Spinal cord (tissue), 10 donors: Measurements from ENCODE around the gene TMEM238. TPM values are rescaled to one million over a fixed set of nuclear protein-coding genes. Genes with fewer than 3 reads are reported as not detected.
A peak's percentile ranks its signal among the peaks of the same experiment; 100 is the strongest.
"Not testable (repeated sequence)": the region's sequence is repeated elsewhere in the genome, so short reads cannot be mapped to it uniquely, and the experiment has no call there.

Experiments
- DNase-seq, 6 donors: peaks; one replicate each; pipeline versions ENCODE4 v3.0.0 to v3.0.0-alpha.2; 2013 to 2015; ENCODE audit warnings: low spot score in 6 of 6, low read depth in 4 of 6
- H3K27ac ChIP-seq: one replicate; pipeline ENCODE4 v1.5.1; 2013; ENCODE audit warnings: low read depth, low read length, control low read depth
- H3K27me3 ChIP-seq: one replicate; pipeline ENCODE4 v1.6.1; 2013; ENCODE audit warnings: low read length; ENCODE audit not compliant: control insufficient read depth, insufficient read depth
- H3K36me3 ChIP-seq: one replicate; pipeline ENCODE4 v1.6.1; 2013; ENCODE audit warnings: low read length; ENCODE audit not compliant: control insufficient read depth, insufficient read depth
- H3K4me1 ChIP-seq: one replicate; pipeline ENCODE4 v1.6.1; 2013; ENCODE audit warnings: low read length; ENCODE audit not compliant: control insufficient read depth, insufficient read depth
- H3K4me3 ChIP-seq: one replicate; pipeline ENCODE4 v1.5.1; 2013; ENCODE audit warnings: low read depth, low read length, control low read depth
- H3K9me3 ChIP-seq: one replicate; pipeline ENCODE4 v1.6.1; 2013; ENCODE audit warnings: low read length; ENCODE audit not compliant: control insufficient read depth, insufficient read depth
- WGBS: methylation state at CpG from one replicate; pipeline ENCODE4 v1.1.5; 2013; ENCODE audit warnings: missing lambda C conversion rate; ENCODE audit not compliant: insufficient coverage; 5-methylcytosine and 5-hydroxymethylcytosine counted together
- long read RNA-seq, 4 donors: transcript quantifications; one replicate each; lab custom pipeline, GENCODE V29; 2026
- polyA plus RNA-seq, 2 donors: library from polyadenylated mRNA; unstranded; fragments of 120-200 nt; gene quantifications; one replicate each; pipeline ENCODE4 v1.2.1, GENCODE V29; 2013; ENCODE audit not compliant: insufficient read length in 2 of 2
- total RNA-seq, 2 donors: library from RNA; depleted of rRNA in 1 of 2; stranded (reverse); fragments of 120-200 nt in 1 of 2; fragments of >200 nt in 1 of 2; gene quantifications; one replicate each; pipeline versions ENCODE4 v1.2.3 to v1.2.4, GENCODE V29; 2013 to 2014
- donor health status: healthy.

TMEM238 gene, protein sequence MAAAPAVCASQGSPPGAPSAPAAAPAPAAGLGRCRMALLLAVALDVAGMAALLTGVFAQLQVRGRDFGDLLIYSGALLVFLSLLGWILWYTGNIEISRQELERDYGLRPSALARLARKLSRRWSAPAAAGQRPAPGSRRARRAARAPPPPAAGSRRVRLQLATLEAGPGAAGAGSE
- total RNA-seq: under 1 TPM in 1 of 2 donors, not detected in 1; 0.55 TPM
- under 1 TPM; 0.69 to 0.86 TPM for polyA plus RNA-seq
- long read RNA-seq, donor 1, partial matches to known transcripts: 922 of 1,518 reads
- long read RNA-seq, donor 1, other reads (novel, unspliced or antisense): 593 of 1,518 reads
- long read RNA-seq, donor 2, partial matches to known transcripts: 0 of 1 reads
- long read RNA-seq, donor 2, other reads (novel, unspliced or antisense): 0 of 1 reads
- long read RNA-seq, donor 3, partial matches to known transcripts: 0 of 1 reads
- long read RNA-seq, donor 3, other reads (novel, unspliced or antisense): 0 of 1 reads
- long read RNA-seq, donor 4, transcript TMEM238-201 (2 exons, 1,000 nt): major isoform, 23 of 3,603 reads
- long read RNA-seq, donor 4, partial matches to known transcripts: 2,191 of 3,603 reads
- long read RNA-seq, donor 4, other reads (novel, unspliced or antisense): 1,389 of 3,603 reads

DNA sequence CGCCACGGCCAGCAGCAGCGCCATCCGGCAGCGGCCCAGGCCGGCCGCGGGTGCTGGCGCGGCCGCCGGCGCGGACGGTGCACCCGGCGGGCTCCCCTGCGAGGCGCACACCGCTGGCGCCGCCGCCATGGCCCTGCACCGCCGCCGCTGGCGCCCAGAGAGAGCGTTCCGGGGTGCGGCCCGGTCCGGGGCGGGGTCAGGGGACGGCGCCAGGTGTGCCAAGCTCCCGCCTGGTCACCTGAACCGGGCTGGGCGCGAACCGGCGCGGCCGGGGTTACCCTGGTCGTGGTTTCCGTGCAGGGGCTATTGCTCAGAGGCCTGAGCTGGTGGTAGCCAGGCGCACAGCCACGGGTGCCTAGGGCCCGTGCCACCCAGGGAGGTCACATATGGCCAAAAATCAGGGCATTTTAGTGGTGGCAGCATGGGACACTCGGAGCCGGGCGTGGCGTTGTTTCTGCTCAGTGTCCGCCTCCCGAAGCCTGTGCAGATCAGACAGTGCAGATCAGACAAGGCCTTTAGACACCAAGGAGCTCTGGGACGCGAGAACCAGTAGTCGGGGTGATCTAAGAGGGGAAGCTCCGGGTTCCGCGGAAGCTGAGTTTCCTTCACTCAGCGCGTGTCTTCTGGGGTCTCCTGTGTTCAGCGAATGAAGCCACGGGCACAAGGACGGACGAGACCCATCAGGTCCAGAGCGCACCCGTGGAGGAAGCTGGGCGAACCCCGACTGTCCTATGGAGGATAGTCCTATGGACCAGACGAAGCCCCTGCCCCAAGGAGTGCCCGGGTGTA lies at the start of gene TMEM238:
TSS of gene TMEM238 (minus strand) at position 162 of the 789 bp plus-strand sequence. CDS start at position 129, 33 bp downstream.
- WGBS: 18% methylated on average over 71 of the region's 72 CpGs
- Histone ChIP-seq H3K4me3 (peak within 1 kb of the TSS; percentile 96), H3K36me3 (peaks cover 30% of the 10 kb centered on the region), H3K27ac (peak within 1 kb of the TSS; percentile 94), H3K4me1 (peaks cover 51% of the 10 kb centered on the region), H3K9me3 (no peaks in the 10 kb centered on the region), H3K27me3 (no peaks in the 10 kb centered on the region)
- DNase-seq: peak in 2 of 6 donors; percentile 43 to 47

DNA sequence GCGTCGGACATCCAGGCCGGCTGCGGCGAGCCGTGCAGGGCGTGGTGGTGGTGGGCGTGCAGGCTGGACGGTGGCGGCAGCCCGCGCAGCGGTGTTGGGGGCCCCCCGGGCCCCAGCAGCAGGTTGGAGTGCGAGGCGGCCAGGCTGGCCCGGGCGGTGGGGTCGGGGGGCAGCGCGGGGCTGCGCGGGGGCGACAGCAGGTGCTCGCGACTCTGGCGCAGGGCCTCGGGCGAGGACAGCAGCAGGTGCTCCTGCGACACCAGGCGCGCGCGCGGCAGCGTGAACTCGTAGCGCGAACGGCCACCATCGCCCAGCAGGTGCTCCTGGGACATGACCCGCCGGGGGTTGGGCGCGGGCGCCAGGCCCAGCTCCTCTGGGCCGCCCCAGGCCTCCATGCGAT lies 49.2 kb upstream of the TMEM238 start:
- 19% methylated on average over 48 of the region's 48 CpGs for WGBS
- DNase-seq: no peak
- H3K4me1 ChIP-seq: peaks cover 20% of the 10 kb centered on the region
- H3K27ac ChIP-seq: no peak overlapping the region
- peaks cover 2% of the 10 kb centered on the region for H3K27me3 ChIP-seq
- peaks cover 66% of the 10 kb centered on the region for H3K36me3 ChIP-seq
- no peaks in the 10 kb centered on the region for H3K9me3 ChIP-seq
- no peak overlapping the region for H3K4me3 ChIP-seq

DNA sequence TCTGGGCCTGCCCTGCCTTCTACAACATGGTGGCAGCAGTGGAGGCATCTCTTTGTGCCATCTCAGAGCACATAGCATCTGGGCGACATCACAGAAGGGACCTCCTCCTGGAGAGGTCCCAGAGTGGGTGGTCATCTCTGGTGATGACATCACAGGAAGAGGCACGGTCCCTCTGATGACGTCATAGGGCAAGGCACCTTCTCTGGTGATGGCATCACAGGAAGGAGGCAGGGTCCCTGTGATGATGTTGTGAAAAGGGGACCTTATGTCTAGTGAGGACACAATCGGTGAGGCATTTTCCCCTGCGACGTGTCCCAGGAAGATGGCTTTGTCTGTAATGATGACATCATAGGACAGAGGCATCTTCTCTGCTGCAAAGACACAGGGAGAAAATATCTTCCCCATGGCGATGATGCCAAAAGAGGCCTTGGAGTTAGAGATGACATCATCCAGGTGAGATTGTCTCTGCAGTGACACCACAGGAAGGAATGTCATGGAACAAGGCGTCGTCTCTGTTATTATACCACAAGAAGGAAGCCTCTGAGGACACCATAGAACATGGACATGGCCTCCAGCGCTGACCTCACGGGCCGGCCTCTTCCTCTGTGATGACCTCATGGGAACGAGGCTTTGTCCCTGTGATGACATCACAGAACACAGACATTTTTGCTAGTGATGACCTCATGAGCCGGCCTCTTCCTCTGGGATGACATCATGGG lies 48.3 kb upstream of the TMEM238 start:
- H3K4me3 ChIP-seq: no peak overlapping the region
- H3K9me3 ChIP-seq: no peaks in the 10 kb centered on the region
- peaks cover 57% of the 10 kb centered on the region for H3K36me3 ChIP-seq
- peaks cover 21% of the 10 kb centered on the region for H3K4me1 ChIP-seq
- 89% methylated on average over 12 of the region's 14 CpGs for WGBS
- no peak overlapping the region for H3K27ac ChIP-seq
- DNase-seq: no peak
- H3K27me3 ChIP-seq: peaks cover 2% of the 10 kb centered on the region

GRCh38 chr19:55431183-55431582 lies 47.1 kb upstream of the TMEM238 start:
- DNase-seq: no peak
- H3K27me3 ChIP-seq: peaks cover 2% of the 10 kb centered on the region
- H3K9me3 ChIP-seq: no peaks in the 10 kb centered on the region
- peaks cover 25% of the 10 kb centered on the region for H3K4me1 ChIP-seq
- no peak overlapping the region for H3K27ac ChIP-seq
- peaks cover 49% of the 10 kb centered on the region for H3K36me3 ChIP-seq
- 89% methylated on average over 1 of the region's 1 CpG for WGBS
- H3K4me3 ChIP-seq: no peak overlapping the region

- Histone ChIP-seq H3K27ac (peak overlapping the region; percentile 91), H3K36me3 (peaks cover 13% of the 10 kb centered on the region)
Measured at GRCh38 chr19:55426042-55426441, 42.0 kb upstream of the TMEM238 start.

DNA sequence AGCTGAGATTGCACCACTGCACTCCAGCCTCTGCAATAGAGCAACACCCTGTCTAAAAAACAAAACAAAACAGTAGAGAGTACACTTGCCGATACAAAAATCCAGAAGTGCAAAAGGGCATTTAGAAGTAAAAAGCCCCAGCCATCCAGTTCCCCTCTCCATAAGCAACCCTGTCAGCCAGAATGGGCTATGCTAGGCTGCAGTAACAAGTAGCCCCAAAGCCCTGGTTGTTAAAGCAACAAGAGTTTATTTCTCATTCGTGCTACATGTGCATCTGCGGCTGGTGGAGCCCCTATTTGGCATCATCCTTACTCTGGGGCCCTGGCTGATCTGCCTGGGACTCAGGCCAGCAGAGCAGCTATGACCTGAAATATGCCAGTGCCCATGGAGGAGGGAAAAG lies 40.4 kb upstream of the TMEM238 start:
- H3K27ac ChIP-seq: no peak overlapping the region
- peaks cover 36% of the 10 kb centered on the region for H3K4me1 ChIP-seq
- H3K27me3 ChIP-seq: no peaks in the 10 kb centered on the region
- 70% methylated on average over 3 of the region's 3 CpGs for WGBS
- no peak overlapping the region for H3K4me3 ChIP-seq
- H3K36me3 ChIP-seq: peaks cover 3% of the 10 kb centered on the region
- no peak for DNase-seq
- H3K9me3 ChIP-seq: no peaks in the 10 kb centered on the region

More at GRCh38 chr19:55426042-55426441, 42.0 kb upstream of the TMEM238 start:
- WGBS: 14% methylated on average over 2 of the region's 2 CpGs
- no peaks in the 10 kb centered on the region for H3K27me3 ChIP-seq
- no peaks in the 10 kb centered on the region for H3K9me3 ChIP-seq
- H3K4me3 ChIP-seq: no peak overlapping the region
- peak in 2 of 6 donors; percentile 59 to 74 for DNase-seq
- peaks cover 42% of the 10 kb centered on the region for H3K4me1 ChIP-seq

- H3K9me3 ChIP-seq: no peaks in the 10 kb centered on the region
- DNase-seq: peak in 1 of 6 donors; percentile 90
- WGBS: 38% methylated on average over 8 of the region's 13 CpGs
- no peak overlapping the region for H3K27ac ChIP-seq
- no peak overlapping the region for H3K4me3 ChIP-seq
- no peaks in the 10 kb centered on the region for H3K36me3 ChIP-seq
- no peaks in the 10 kb centered on the region for H3K27me3 ChIP-seq
- H3K4me1 ChIP-seq: peaks cover 29% of the 10 kb centered on the region
Measured at GRCh38 chr19:55423225-55424005, 39.3 kb upstream of the TMEM238 start.

GRCh38 chr19:55421281-55421680 lies 37.2 kb upstream of the TMEM238 start:
- WGBS: 89% methylated on average over 2 of the region's 4 CpGs
- peaks cover 21% of the 10 kb centered on the region for H3K4me1 ChIP-seq
- not testable (repeated sequence) for H3K36me3 ChIP-seq, H3K27me3 ChIP-seq, DNase-seq, H3K27ac ChIP-seq, H3K4me3 ChIP-seq, H3K9me3 ChIP-seq
